Uterus (tissue), 2 donors: ENCODE measurements around the gene RNASEH2B.

Experiments
- CTCF ChIP-seq, 4 experiments: fragments of 200-600 bp in 2 of 4; fragments of 450-650 bp in 2 of 4; sonication (generic) in 2 of 4; IDR thresholded peaks; one replicate each; pipeline ENCODE4 v1.5.1; 2016 to 2019; ENCODE audit warnings: antibody characterized with exemption in 4 of 4, mild to moderate bottlenecking in 2 of 4, moderate library complexity in 1 of 4
- POLR2A ChIP-seq, 2 donors: fragments of 450-650 bp; IDR thresholded peaks; one replicate each; pipeline ENCODE4 v1.6.1; 2016; ENCODE audit warnings: antibody characterized with exemption in 2 of 2, mild to moderate bottlenecking in 1 of 2, moderate library complexity in 1 of 2

GRCh38 chr13:50892210-50892944 is 17.2 kb upstream of the RNASEH2B start:
- no peak for TF ChIP-seq CTCF (IDR thresholded peaks at IDR 0.05)
- TF ChIP-seq POLR2A (IDR thresholded peaks at IDR 0.05): no peak
